ENCODE measurements around the gene OSGIN1.
A peak's percentile ranks its signal among the peaks of the same experiment; 100 is the strongest.

OSGIN1 gene, protein sequence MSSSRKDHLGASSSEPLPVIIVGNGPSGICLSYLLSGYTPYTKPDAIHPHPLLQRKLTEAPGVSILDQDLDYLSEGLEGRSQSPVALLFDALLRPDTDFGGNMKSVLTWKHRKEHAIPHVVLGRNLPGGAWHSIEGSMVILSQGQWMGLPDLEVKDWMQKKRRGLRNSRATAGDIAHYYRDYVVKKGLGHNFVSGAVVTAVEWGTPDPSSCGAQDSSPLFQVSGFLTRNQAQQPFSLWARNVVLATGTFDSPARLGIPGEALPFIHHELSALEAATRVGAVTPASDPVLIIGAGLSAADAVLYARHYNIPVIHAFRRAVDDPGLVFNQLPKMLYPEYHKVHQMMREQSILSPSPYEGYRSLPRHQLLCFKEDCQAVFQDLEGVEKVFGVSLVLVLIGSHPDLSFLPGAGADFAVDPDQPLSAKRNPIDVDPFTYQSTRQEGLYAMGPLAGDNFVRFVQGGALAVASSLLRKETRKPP

DNA sequence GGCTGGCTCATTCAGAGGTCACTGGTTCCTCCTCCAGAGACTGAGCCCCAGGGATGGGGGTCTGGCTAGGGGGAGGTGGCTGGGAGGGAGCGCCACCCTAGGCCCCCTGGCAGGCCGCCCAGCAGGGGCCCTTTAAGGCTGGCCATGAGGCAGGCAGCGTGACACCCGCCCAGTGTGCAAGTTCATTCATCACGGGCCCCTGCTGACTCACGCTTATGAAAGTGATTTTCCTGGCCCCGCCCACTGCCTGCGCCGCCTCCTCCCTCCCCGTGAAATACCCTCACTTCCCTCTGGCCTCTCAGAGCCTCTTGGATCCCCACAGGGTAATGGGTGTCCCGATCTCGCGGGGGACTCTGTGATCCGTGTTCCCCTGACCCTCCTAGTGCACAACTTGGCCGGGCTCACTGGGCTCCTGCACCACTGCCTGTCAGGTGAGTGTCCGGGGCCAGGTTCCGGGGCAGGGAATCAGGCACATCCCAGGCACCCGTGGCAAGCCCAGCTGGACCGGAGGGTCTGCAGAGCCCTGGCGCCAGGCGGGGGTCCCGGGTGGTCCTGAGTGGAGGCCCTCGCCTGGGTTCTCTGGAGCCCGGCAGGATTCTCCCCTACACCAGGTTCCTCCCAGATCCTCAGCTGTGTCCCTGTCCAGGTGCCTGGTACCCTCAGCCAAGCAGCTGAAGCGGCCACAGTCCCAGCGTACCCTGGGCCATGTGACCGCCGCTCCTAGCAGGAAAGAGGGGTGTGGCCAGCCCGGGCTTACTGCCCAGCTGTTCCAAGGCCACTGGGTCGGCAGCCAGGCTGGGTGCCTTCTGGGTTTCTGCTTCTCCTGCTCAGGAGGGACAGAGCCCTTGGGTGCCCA, at the start of gene OSGIN1:
OSGIN1 (plus strand) TSS at position 301 of the 856 bp plus-strand sequence. CDS start 4,432 bp downstream, outside the sequence.
- peak; percentile 87 for DNase-seq

DNA sequence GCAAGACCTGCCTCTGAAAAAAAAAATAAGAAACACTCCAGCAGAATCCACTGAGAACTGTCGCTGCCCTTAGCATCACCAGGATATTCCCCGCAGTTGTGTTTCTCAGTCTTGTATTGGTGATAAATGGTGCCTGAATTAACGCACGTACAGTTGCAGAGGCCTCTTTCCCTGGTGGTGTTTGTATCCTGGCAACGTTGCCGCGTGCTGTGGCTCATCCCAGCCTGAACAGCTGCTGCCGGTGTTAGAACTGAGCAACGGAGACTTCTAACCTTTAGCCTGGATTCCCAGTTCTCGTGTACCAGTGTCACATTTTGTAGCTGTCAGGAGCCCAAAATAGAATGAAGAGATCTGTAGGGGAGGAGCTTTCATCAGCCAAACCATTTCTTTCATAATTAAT, 49.3 kb upstream of the OSGIN1 start:
- DNase-seq: no peak

DNA sequence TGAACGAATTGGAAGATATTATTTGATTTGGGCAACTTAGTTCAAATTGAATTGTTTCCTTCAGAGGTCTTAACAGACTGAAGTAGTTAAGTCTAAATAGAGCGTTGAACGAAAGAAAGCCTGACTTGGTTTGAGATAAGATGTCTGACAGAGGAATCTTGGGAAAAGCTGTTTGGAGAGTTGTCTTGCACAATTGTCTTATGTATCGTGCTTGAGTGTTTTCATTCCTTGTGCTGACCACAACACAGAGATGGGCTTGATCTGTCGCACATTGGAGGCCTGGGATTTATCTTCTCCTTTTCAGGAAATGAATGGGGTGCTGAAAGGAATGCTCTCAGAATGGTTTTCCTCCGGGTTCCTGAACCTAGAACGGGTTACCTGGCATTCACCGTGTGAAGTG, 46.4 kb upstream of the OSGIN1 start:
- no peak for DNase-seq

DNA sequence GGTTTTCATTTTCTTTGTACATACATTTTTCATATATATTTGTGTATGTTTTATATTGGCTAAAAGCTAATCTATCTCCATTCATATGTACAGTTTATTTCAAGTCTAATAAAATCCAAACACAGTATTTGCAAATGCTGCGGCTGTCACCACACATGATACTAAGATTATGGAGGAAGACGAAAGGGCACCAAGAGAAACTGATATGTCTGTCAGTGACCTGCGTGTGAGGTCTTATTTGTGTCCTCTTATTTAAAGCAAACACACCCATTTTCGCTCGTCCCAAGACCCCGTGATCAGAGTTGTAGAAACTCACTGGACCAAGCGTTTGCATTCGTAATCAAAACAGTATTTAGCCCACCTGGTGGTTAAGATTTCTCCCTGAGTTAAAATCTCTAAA, 45.9 kb upstream of the OSGIN1 start:
- no peak for DNase-seq

DNA sequence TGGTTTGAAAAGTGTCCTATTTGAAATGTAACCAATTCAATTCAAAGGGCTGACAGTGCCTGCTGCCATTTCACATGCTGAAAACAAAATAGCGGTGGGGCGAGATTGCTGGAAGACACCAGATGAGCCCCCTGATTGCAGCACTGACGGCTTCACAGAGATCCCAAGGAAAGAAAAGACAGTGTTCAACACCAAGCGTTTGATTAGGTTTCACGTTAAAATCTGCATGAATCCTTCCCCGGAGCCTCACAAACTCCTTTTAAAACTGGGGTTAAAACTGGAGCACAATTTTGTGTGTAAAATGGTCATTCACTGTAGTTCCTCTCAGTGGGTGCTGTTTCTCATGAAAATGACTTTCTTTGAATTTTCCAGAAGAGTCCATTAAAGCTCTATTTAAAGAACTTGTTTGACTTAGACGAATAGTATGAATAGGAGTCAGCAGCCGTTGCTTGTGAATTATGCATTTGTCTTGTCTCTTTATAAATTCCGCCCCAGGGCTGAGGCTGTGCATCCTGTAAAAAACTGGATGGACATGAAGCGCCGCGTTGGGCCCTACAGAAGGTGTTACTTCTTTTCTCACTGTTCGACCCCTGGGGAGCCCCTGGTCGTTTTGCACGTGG, 45.3 kb upstream of the OSGIN1 start:
- DNase-seq: no peak

DNA sequence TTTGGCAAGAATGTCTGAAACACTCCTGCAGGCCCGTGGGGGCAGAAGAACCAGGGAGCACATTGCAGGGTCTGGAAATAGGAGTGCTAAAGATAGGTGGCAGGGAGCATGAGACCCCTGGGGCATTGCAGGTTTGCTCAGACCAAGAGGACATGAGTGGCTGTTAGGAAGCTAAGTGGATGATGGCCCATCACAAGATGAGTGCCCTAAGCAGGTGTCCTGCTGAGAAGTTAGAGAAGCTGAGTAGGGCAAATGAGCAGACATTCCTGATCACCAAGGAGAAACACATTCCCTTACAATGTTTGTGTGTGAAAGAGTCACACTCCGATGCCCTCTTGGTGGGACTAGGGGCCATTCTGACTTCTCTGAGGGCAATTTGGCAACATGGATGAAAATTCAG, 44.2 kb upstream of the OSGIN1 start:
- no peak for DNase-seq

DNA sequence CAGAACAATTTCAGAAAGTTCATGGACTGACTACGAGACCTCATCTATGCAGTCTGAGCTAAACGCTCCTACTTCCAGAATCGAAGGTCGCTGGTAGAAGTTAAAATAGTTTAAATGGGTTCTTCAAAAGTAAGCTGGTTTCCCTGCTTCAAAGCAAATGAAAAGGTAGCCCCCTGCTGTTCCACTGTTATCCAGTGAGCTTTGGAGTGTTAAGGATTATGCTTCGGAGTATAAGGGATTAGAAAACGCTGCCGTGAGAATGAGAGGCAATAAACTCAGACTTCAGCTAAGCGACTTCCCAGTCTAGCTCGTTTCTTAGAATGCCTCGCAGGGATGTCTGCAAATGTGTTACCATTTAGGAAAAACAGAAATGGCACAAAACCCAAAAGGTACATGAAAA, 41.8 kb upstream of the OSGIN1 start:
- DNase-seq: no peak

DNA sequence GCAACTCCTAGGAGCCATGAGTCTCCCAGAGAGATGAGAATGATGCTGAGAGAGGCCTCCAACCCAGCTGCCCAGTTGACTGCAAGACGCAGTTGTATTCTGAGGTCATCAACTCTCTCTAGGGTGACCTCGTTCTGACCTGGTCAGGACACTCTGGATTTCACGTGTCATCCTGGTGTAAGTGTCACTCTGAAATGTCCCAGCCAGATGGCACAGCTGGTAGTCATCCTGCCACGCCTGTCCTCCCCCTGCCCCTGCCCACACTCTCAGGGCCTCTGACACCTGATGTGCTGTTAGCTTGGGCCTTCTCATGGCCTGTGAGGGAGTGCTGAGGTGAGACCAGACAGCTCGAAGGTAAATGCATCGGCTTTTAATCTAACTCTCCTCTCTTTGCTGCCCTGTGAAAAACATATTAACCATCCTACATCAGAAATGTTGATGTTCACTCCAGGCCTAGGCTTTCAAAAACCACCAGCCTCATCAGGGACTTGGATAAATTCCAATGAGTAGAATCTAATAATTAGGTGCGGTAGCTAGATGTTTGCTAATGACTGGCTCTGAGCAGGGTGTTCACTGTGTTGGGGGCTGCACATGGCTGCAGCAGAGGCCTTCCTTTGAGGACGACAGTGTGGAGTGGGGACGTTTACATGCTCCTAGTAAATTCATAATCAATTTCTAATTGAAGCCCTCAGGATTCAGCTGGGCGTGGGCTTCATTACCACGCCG, 40.4 kb upstream of the OSGIN1 start:
- DNase-seq: no peak

DNA sequence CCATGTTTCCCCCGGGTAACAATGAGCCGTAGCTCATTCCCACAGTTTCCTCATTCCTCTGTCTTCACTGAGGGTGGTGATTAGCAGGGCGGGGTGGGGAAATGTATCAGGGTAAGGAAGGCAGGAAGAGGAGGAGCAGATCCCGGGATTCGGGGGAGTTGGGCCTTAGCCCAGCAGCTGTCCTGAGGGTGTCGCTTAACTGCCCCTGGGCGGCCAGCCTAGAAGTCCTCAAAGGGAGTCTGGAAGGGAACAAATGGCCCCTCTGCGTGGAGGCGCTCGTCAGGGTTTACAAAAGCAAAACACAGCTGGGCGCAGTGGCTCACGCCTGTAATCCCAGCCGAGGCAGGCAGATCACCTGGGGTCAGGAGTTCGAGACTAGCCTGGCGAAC, 39.8 kb upstream of the OSGIN1 start:
- DNase-seq: no peak

DNA sequence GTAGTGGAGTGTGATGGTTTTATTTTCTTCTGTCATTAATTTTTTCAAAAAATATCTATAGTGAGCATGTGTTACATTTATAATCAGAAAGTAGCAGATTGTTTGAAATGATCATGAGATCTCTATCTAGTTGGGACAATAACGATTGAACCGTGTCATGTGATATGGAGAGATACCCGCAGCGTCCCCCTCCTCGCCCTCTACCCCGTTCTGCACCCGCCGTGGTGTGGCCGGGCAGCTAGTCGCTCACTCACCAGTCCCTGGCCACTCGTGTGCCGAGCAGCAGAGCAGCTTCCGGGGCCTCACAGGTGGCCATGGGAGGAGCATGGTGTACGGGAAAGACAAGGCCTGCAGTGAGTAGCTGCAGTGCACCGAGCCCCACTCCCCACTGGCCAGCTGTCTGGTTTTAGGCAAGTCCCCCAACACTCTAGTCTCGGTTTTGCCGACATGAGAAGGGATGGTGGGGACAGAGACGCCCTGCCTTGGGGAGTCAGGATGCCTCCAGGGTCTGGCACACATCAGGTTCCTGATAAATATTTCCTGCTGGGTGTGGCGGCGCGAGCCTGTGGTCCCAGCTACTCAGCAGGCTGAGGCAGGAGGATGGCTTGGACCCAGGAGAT, 38.8 kb upstream of the OSGIN1 start:
- DNase-seq: no peak

DNA sequence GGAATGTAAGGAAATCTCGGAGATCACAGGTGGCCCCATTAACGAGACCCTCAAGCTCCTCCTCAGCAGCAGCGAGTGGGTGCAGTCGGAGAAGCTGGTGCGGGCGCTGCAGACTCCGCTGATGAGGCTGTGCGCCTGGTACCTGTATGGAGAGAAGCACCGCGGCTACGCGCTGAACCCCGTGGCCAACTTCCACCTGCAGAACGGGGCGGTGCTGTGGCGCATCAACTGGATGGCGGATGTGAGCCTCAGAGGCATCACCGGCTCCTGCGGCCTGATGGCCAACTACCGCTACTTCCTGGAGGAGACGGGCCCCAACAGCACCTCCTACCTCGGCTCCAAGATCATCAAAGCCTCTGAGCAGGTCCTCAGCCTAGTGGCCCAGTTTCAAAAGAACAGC, 38.0 kb upstream of the OSGIN1 start:
- no peak for DNase-seq

DNA sequence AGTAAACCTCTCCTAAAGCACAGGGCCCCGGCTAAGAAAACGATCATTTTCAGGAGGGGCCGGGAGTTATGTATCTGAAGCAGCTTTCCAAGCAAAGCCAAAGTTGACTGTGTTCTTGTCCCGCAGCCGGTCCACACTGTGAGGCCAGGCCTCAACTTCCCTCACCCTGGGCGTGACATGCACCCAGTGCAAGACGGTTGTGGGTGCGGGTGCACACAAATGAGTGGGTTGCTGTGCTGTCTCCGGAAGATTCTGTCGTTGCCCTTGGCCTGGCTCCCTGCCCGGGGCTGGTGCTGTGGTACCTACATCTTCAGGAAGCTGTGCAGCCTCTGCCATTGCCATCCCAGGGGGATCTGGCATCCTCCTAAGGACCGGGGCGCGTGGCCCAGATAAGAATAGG, 37.5 kb upstream of the OSGIN1 start:
- no peak for DNase-seq

DNA sequence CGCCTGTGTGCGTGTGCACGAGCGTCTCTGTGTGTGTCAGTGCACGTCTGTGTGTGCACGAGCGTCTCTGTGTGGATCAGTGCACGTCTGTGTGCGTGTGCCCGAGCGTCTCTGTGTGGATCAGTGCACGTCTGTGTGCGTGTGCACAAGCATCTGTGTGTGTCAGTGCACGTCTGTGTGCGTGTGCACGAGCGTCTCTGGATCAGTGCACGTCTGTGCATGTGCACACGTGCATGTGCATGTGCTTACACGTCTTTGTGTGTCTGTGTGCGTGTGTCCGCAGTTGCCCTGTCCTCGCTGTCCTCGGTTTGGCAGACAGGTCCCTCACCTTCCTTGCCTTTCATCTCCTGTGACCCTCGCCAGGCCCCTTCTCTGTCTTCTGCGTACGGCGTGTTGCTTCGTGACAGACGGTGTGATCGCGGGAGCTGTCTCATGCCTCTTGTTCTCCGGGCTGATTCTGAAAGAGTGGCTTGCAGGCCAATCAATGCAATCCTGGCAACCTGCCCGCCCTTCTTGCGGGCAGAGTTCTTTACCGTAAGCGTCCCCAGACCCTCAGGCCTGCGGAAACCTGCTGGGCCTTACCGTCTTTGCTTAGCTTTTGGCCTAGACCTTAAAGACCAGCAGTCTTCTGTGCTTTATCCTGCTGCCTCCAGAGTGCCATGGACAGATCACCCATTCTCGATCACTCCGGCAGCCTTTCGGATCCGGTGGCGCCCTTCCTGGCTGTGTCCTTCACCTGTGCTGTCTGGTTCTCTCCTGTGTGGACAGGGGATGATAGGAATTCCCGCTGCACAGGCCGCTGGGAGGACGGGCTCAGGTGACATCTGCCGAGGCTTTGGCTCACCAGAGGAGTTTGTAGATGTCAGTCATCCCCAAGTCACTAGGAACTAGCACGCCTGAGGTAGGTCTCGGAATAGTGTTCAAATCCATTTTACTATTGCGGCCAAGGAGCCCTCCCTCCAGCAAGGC, 35.6 kb upstream of the OSGIN1 start:
- DNase-seq: no peak

DNA sequence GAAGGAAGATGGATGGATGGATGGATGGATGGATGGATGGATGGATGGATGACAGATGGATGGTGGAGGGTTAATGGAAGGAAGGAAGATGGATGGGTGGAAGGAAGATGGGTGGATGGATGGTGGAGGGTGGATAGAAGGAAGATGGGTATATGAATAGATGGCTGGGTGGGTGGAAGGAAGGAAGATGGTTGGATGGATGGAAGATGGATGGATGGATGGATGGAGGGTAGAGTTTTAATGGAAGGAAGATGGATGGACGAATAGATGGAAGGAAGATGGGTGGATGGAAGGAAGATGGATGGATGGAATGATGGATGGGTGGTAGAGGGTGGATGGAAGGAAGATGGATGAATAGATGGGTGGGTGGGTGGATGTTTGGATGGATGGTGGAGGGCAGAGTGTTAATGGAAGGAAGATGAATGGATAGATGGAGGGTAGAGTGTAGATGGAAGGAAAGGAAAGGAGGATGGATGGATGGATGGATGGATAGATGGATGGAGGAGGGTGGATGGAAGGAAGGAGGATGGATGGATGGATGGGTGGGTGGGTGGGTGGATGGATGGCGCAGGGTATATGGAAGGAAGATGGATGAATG, 32.0 kb upstream of the OSGIN1 start:
- no peak for DNase-seq

DNA sequence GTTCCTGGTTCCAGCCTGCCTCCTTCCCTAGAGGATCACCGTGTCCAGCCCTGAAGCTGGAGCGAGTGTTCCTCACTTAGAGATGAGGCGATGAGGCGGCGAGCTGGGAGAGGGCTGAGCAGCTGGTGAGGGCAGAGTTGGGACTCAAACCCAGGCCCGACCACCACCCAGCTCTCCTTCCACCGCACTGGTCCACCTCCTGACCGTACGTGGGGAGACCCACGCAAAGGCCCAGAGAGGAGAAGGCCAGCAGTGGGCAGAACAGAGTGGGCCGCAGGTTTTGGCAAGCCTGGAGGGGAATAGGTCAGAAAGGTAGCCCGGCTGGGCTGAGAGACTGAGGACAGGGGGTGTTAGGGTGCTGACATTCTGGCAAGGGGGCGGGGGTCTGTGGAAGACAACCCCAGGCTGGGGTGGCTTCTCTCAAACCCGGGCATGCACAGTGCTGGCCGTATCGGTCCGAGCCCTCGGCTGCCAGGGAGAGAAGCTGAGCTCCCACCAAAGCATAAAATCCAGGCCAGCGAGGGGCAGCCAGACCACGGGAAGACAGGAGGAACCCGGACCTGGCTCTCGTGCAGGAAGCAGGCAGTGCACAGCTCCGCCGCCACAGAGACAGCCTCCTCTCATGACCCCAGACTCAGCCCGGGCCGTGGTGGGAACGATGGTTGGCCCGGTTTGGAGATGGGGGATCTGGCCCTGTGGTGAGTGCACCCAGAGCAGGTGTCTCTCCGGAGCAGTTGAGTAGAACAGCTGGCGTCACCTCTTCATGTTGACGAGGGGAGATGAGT, 29.3 kb upstream of the OSGIN1 start:
- no peak for DNase-seq

DNA sequence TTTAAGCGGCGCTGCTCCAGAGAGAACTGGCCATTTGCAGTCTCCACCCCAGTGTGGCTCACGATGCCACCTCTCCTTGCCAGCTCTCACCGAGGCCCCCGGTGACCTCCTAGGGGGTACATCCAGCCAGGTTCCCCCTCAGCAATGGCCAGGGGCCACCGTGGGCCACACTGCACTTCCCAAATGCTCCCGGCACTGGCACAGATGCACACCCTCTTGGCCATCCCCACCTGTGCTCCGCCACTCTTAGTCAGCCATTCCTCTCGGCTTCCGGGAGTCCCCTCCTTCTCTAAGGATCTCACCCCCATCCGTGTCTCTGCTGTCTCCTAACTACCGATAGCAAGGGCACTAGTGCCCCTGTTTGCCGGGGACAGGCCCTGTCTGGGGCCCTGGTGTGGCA, 28.4 kb upstream of the OSGIN1 start:
- no peak for DNase-seq

DNA sequence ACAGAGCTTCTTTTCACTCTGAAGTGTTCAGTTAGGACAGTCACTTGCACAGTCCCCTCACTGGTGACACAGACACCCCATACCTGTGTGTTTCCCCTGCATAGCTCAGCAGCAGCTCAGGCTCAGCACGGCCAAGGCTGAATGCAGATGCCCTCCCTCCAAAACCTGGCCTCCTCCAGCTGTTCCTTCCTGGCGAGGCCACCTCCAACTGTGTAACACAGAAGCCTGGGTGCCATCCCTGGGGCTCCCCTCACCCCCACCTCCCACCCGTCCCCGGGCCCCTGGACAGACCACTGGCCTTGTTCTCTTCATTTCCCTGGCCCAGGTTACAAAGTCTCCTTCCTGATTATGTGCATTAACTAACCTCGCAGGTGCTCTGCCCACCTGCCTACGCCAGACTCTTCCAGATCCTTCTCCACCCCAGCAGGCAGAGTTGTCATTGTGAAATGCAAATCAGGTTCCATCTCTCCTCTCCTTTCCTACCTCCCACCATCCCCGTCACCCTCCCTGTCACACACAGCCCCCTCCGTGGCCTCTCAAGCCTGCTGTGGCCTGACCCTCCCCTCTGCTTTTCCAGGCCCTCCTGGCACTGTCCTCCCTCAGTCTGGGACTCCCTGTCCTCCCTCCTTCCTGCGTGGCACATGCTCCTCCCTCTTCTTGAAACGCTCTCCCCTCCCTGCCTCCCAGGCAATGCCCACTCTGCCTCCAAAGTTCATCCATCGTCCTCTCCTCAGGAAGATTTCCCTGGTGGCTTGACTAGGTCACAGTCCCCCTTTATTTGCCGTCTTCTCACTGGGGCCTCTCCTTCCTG, 27.7 kb upstream of the OSGIN1 start:
- DNase-seq: no peak

DNA sequence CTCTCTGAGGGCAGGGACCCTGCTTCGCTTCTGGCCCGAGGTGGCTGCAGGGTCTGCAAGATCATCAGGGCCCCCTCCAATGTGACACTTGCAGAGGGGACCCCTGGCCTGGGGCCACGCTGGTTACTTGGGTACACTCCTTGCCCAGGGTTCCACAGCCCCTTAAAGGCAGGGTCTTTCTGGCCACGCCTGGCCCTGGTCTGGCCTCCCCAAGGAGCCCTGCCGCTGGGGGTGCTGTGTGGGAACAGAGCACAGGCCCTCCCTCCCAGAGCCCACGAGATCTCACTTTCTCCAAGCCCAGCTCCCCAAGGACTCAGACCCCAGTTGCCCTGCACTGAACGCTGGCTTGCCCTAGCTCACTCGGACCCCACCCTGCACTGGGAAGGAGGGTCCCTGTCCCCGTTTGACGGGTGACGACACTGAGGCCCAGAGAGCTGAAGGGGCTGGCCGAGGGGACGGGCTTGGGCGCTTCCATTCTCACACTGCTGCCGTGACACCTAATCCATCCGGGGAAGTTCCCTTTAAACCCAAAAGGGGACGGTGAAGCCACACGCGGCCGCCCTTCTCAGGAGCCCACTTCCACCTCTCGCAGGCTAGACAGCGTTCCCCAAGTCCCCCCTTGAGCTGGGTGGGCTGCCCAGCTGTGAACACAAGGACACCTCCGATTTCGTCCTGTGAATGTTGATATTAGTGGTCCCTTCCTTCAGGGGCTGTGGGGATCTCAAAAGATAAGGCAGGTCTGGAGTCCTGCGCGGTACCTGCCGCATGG, 26.9 kb upstream of the OSGIN1 start:
- no peak for DNase-seq

Measured in activated CD4-positive, alpha-beta T cell treated with anti-CD3 and anti-CD28 coated beads, Interleukin-2, Interleukin-6, amounts not matched to agents 100 ng/mL and 50 ng/mL, durations not matched to agents 16 hours and 8 hours (primary cell).